CD8-positive, alpha-beta memory T cell (primary cell): ENCODE data around the gene EPB41L3. TPM values are rescaled to one million over a fixed set of nuclear protein-coding genes. Genes with fewer than 3 reads are reported as not detected.
"Not testable (repeated sequence)": the region's sequence is repeated elsewhere in the genome, so short reads cannot be mapped to it uniquely, and the experiment has no call there.

Source experiments
- CTCF ChIA-PET: fragments of 350-600 bp; sonication (Branson Sonifier 250); formaldehyde crosslinking; loops from one replicate; lab custom pipeline; 2021; ENCODE audit warnings: antibody characterized with exemption; lab: Charles Lee
- POLR2A ChIA-PET: fragments of 350-600 bp; sonication (Branson Sonifier 250); formaldehyde crosslinking; loops from one replicate; lab custom pipeline; 2021; ENCODE audit warnings: antibody characterized with exemption; lab: Charles Lee
- DNase-seq, 5 donors: peaks; one replicate each; pipeline versions ENCODE4 v3.0.0 to v3.0.0-alpha.2; 2020 to 2022; ENCODE audit warnings: mixed read lengths in 1 of 5
- H3K27ac ChIP-seq: one replicate; pipeline ENCODE4 v1.7.0; 2013; ENCODE audit warnings: low read depth, mild to moderate bottlenecking, low read length, moderate library complexity
- H3K27me3 ChIP-seq: 2 replicates; pipeline ENCODE4 v1.7.0; 2013; ENCODE audit warnings: low read length, mild to moderate bottlenecking; ENCODE audit not compliant: insufficient read depth, poor library complexity, severe bottlenecking
- H3K36me3 ChIP-seq: 2 replicates; pipeline ENCODE4 v1.7.0; 2013; ENCODE audit warnings: mild to moderate bottlenecking, low read length, moderate library complexity; ENCODE audit not compliant: insufficient read depth
- H3K4me1 ChIP-seq: 2 replicates; pipeline ENCODE4 v1.7.0; 2013; ENCODE audit warnings: mild to moderate bottlenecking, low read length, moderate library complexity; ENCODE audit not compliant: insufficient read depth
- H3K4me3 ChIP-seq: 2 replicates; pipeline ENCODE4 v1.7.0; 2013; ENCODE audit warnings: mild to moderate bottlenecking, low read length
- H3K9me3 ChIP-seq: 2 replicates; pipeline ENCODE4 v1.7.0; 2013; ENCODE audit warnings: mild to moderate bottlenecking, low read length
- H3K27ac Mint-ChIP-seq, 8 donors: one replicate each; pipeline ENCODE4 v1.8.0; 2020 to 2021; ENCODE audit warnings: mixed read lengths in 8 of 8, mild to moderate bottlenecking in 6 of 8, inconsistent platforms in 3 of 8, moderate library complexity in 3 of 8
- H3K27me3 Mint-ChIP-seq, 2 donors: one replicate each; pipeline ENCODE4 v1.8.0; 2020 to 2021; ENCODE audit warnings: mixed read lengths in 2 of 2, mild to moderate bottlenecking in 1 of 2, moderate library complexity in 1 of 2
- H3K36me3 Mint-ChIP-seq, 3 donors: one replicate each; pipeline ENCODE4 v1.8.0; 2020 to 2021; ENCODE audit warnings: mixed read lengths in 3 of 3, inconsistent platforms in 1 of 3, mild to moderate bottlenecking in 1 of 3
- H3K4me1 Mint-ChIP-seq, 3 donors: one replicate each; pipeline ENCODE4 v1.8.0; 2020 to 2021; ENCODE audit warnings: mixed read lengths in 3 of 3, inconsistent platforms in 1 of 3, mild to moderate bottlenecking in 1 of 3
- H3K4me3 Mint-ChIP-seq, 7 donors: one replicate each; pipeline ENCODE4 v1.8.0; 2020 to 2021; ENCODE audit warnings: mixed read lengths in 7 of 7, mild to moderate bottlenecking in 6 of 7, moderate library complexity in 4 of 7, inconsistent platforms in 2 of 7
- H3K9me3 Mint-ChIP-seq, 5 donors: one replicate each; pipeline ENCODE4 v1.8.0; 2020 to 2022; ENCODE audit warnings: mixed read lengths in 5 of 5, mild to moderate bottlenecking in 3 of 5, moderate library complexity in 2 of 5, inconsistent platforms in 1 of 5
- polyA plus RNA-seq: library from polyadenylated mRNA; unstranded; fragments of 300-500 nt; fragmentation: Illumina TruSeq; gene quantifications from one replicate; pipeline ENCODE4 v1.2.3, GENCODE V29; 2021
- total RNA-seq, 2 experiments: library from RNA; stranded (reverse); gene quantifications; one replicate each; pipeline ENCODE4 v1.2.3, GENCODE V29; 2021

The EPB41L3 gene
- total and polyA plus RNA-seq, 3 experiments from 2014 or later = 1.2 to 1.8 TPM; not detected in 1

- H3K27ac Mint-ChIP-seq = no peak overlapping the region
- no peaks in the 10 kb centered on the region for H3K36me3 Mint-ChIP-seq
- Histone ChIP-seq H3K4me3 (no peak overlapping the region), H3K27ac (no peak overlapping the region), H3K4me1 (no peaks in the 10 kb centered on the region), H3K9me3 (no peaks in the 10 kb centered on the region), H3K27me3 (no peaks in the 10 kb centered on the region), H3K36me3 (no peaks in the 10 kb centered on the region)
- H3K4me1 Mint-ChIP-seq = peaks cover 0 to 5% (median 1%) of the 10 kb centered on the region in 3 donors
- no peak overlapping the region for H3K4me3 Mint-ChIP-seq
- POLR2A ChIA-PET = no interaction called here
- no peak for DNase-seq
- no peaks in the 10 kb centered on the region for H3K9me3 Mint-ChIP-seq
- CTCF ChIA-PET = no interaction called here
- H3K27me3 Mint-ChIP-seq = peaks cover 6 to 8% of the 10 kb centered on the region in 2 donors
These were observed 28.6 kb downstream of the EPB41L3 start for GRCh38 chr18:5515011-5515784.

DNA sequence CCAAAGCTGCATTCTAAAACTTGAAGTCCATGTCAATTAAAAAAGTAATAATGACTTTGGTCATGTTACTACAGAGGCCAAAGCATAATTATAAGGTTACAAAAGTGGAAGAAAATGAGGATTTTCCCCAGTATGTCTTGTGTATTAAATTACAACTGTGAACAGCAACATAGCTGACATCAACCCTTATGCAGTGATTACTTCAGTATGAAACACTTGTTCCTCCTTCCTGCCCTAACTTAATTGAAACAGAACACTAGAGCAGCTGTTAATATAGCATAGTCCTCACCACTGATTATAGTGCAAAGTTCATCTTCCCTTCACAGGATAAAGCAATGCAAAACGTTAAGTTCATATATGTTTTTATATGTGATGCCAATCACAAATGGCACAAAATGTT lies 29.9 kb downstream of the EPB41L3 start:
- H3K27ac Mint-ChIP-seq = no peak overlapping the region
- no peaks in the 10 kb centered on the region for H3K4me1 ChIP-seq
- no peak for DNase-seq
- ChIA-PET POLR2A (no interaction called here), CTCF (no interaction called here)
- peaks cover 0 to 5% (median 1%) of the 10 kb centered on the region in 3 donors for H3K4me1 Mint-ChIP-seq
- H3K4me3 Mint-ChIP-seq = no peak overlapping the region
- H3K27me3 ChIP-seq = no peaks in the 10 kb centered on the region
- peaks cover 3 to 15% of the 10 kb centered on the region in 2 donors for H3K27me3 Mint-ChIP-seq
- no peaks in the 10 kb centered on the region for H3K36me3 ChIP-seq
- H3K36me3 Mint-ChIP-seq = no peaks in the 10 kb centered on the region
- no peak overlapping the region for H3K4me3 ChIP-seq
- no peak overlapping the region for H3K27ac ChIP-seq
- H3K9me3 Mint-ChIP-seq = no peaks in the 10 kb centered on the region
- H3K9me3 ChIP-seq = no peaks in the 10 kb centered on the region

DNA sequence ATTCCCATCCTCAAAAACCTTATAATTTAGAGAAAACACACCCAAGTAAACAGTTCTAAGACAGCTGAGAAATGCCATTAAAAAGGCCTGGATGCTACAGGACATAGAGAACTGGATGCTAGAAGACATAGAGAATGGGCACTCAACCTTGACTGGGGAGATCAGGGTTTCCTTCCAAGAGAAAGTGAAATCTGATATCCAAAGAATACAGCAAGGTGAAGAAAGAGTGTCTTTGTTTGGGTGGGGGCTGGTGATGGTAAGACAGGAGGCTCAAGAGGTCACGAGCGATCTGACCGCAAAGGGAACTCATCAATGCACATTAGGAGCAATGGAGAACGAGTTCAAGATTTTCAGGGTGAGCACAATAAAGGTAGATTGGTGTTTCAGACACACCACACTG lies 31.6 kb downstream of the EPB41L3 start:
- no peaks in the 10 kb centered on the region for H3K36me3 ChIP-seq
- Mint-ChIP-seq H3K9me3 (no peaks in the 10 kb centered on the region), H3K36me3 (no peaks in the 10 kb centered on the region), H3K4me1 (peaks cover 0 to 5% (median 1%) of the 10 kb centered on the region in 3 donors), H3K4me3 (no peak overlapping the region), H3K27ac (no peak overlapping the region), H3K27me3 (peaks cover 3 to 13% of the 10 kb centered on the region in 2 donors)
- H3K4me1 ChIP-seq = no peaks in the 10 kb centered on the region
- POLR2A ChIA-PET = no interaction called here
- H3K27me3 ChIP-seq = no peaks in the 10 kb centered on the region
- no peak overlapping the region for H3K4me3 ChIP-seq
- H3K9me3 ChIP-seq = no peaks in the 10 kb centered on the region
- DNase-seq = no peak
- CTCF ChIA-PET = no interaction called here
- H3K27ac ChIP-seq = no peak overlapping the region

- not testable (repeated sequence) for H3K4me1 Mint-ChIP-seq, H3K27ac Mint-ChIP-seq
These were observed 32.3 kb downstream of the EPB41L3 start for GRCh38 chr18:5511541-5511940.

DNA sequence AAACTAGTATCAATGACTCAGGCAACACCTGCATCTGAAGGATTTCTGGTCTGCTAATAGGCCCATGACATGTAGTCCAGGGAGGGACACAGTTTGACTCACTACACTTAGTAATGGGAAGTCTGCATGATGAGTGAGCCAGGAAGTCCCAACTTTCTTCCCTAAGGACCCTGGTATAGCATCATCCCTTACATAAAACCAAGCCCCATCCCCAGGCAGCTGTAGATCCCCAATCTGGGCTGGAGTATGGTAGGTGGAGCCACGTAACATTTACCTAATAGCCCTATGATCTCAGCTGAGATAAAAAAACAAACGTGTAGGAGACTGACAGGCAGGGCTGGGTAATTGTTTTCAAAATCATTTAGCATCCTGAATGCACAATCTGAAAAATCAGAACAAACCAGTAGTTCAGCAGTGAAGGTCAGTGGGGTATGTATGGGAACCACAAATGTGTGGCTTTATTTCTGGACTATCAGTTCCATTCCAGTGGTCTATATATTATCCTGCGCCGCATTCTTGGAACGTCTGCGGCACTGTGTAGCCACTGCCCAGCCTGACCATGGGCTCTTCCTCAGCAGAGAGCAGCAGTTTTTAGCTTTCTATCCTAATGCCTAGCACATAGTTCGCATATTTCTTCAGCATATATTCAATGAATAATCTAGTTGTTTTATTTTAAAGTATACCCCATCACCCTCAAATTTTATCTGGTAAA lies 33.5 kb downstream of the EPB41L3 start:
- peaks cover 0 to 2% (median 0%) of the 10 kb centered on the region in 3 donors for H3K4me1 Mint-ChIP-seq
- Histone ChIP-seq H3K4me1 (no peaks in the 10 kb centered on the region), H3K27ac (no peak overlapping the region), H3K4me3 (no peak overlapping the region), H3K27me3 (no peaks in the 10 kb centered on the region), H3K9me3 (no peaks in the 10 kb centered on the region), H3K36me3 (no peaks in the 10 kb centered on the region)
- CTCF ChIA-PET = no interaction called here
- no peaks in the 10 kb centered on the region for H3K9me3 Mint-ChIP-seq
- DNase-seq = no peak
- POLR2A ChIA-PET = no interaction called here
- no peak overlapping the region for H3K4me3 Mint-ChIP-seq
- H3K36me3 Mint-ChIP-seq = no peaks in the 10 kb centered on the region
- no peak overlapping the region for H3K27ac Mint-ChIP-seq
- peaks cover 4 to 25% of the 10 kb centered on the region in 2 donors for H3K27me3 Mint-ChIP-seq

More at GRCh38 chr18:5511541-5511940, 32.3 kb downstream of the EPB41L3 start:
- CTCF ChIA-PET, H3K27me3 ChIP-seq, H3K27ac ChIP-seq, H3K9me3 Mint-ChIP-seq, POLR2A ChIA-PET, H3K36me3 ChIP-seq, H3K4me3 Mint-ChIP-seq, H3K4me1 ChIP-seq, DNase-seq, H3K9me3 ChIP-seq, H3K4me3 ChIP-seq, H3K36me3 Mint-ChIP-seq: not testable (repeated sequence)
- peaks cover 3 to 18% of the 10 kb centered on the region in 2 donors for H3K27me3 Mint-ChIP-seq

DNA sequence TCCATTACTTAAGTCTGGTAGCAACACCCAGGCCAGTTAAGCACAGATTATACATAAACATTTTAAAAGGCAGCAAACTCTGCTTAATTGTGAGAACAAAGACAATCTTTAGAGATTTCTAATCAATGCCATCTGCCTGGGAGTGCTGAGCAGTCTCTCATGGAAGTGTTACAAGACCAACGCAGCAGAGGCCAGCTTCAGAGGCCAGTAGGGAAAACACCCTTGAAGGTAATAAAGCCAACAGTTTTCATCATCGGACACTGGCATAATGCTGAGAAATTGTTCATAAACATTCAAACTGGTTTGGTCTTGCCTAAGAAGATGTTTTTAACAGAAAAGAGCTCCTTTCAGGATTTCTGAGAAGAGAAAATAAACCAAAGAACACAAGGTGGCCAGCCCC lies 35.0 kb downstream of the EPB41L3 start:
- H3K27me3 Mint-ChIP-seq = peaks cover 4 to 25% of the 10 kb centered on the region in 2 donors
- no peak overlapping the region for H3K4me3 Mint-ChIP-seq
- no peak overlapping the region for H3K27ac ChIP-seq
- no peaks in the 10 kb centered on the region for H3K36me3 Mint-ChIP-seq
- H3K9me3 Mint-ChIP-seq = no peaks in the 10 kb centered on the region
- ChIA-PET CTCF (no interaction called here), POLR2A (no interaction called here)
- H3K4me3 ChIP-seq = no peak overlapping the region
- no peaks in the 10 kb centered on the region for H3K4me1 ChIP-seq
- DNase-seq = no peak
- no peak overlapping the region for H3K27ac Mint-ChIP-seq
- no peaks in the 10 kb centered on the region for H3K27me3 ChIP-seq
- no peaks in the 10 kb centered on the region for H3K36me3 ChIP-seq
- no peaks in the 10 kb centered on the region for H3K9me3 ChIP-seq
- no peaks in the 10 kb centered on the region for H3K4me1 Mint-ChIP-seq

DNA sequence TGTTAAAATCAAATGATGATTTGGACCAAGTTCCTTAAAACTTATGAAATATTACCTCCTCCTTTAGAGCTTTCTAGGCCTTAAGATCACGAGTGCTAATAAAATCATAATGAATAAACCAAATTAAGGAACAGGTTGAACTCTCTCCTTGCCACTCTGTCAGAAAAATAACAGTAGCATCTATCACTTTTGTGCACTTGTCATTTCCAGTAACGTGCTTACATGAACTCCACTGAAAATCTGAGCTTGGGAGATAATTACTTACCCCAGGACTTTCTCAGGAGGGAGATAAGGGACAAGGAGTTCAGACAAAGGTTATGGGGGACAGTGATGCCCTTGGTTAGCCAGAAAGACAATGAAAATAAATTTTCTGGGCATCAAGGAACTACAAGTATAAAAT lies 36.0 kb downstream of the EPB41L3 start:
- DNase-seq = no peak
- Histone ChIP-seq H3K27ac (no peak overlapping the region), H3K9me3 (no peaks in the 10 kb centered on the region), H3K4me3 (no peak overlapping the region), H3K4me1 (no peaks in the 10 kb centered on the region), H3K27me3 (no peaks in the 10 kb centered on the region), H3K36me3 (no peaks in the 10 kb centered on the region)
- no peak overlapping the region for H3K27ac Mint-ChIP-seq
- no peaks in the 10 kb centered on the region for H3K36me3 Mint-ChIP-seq
- peaks cover 4 to 25% of the 10 kb centered on the region in 2 donors for H3K27me3 Mint-ChIP-seq
- POLR2A ChIA-PET = no interaction called here
- CTCF ChIA-PET = interaction anchor here (1.5 kb wide), 1 partner anchor 28 kb away, joined by 3 read pairs; no protein-coding TSS in a partner anchor
- H3K4me1 Mint-ChIP-seq = no peaks in the 10 kb centered on the region
- no peaks in the 10 kb centered on the region for H3K9me3 Mint-ChIP-seq
- no peak overlapping the region for H3K4me3 Mint-ChIP-seq

DNA sequence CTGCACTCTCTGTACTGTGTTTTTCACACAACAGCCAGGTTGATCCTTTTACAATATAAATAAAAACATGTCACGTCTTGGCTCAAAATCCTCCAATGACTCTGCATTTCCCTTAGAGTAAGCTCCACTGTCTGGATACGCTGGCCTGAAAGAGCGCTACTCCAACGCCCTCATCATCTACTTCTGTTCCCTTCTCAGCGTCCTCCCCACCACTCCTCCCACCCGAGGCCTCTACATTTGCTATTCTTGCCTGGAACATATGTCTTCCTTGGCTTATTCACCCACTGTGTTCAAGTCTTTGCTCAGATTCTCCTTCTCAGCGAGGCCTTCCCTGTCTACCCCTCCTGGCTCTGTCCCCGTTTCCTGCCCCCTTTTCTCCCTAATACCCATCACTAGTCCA lies 37.6 kb downstream of the EPB41L3 start:
- Mint-ChIP-seq H3K4me1 (no peaks in the 10 kb centered on the region), H3K9me3 (no peaks in the 10 kb centered on the region), H3K27me3 (peaks cover 2 to 25% of the 10 kb centered on the region in 2 donors), H3K27ac (no peak overlapping the region), H3K4me3 (no peak overlapping the region), H3K36me3 (no peaks in the 10 kb centered on the region)
- DNase-seq = no peak
- ChIA-PET CTCF (no interaction called here), POLR2A (no interaction called here)
- Histone ChIP-seq H3K36me3 (no peaks in the 10 kb centered on the region), H3K9me3 (no peaks in the 10 kb centered on the region), H3K4me1 (no peaks in the 10 kb centered on the region), H3K27me3 (no peaks in the 10 kb centered on the region), H3K27ac (no peak overlapping the region), H3K4me3 (no peak overlapping the region)
